ENCODE results near the gene COX17.

GRCh38 chr3:119636891-119637611, 40.2 kb downstream of the COX17 start:
- TF ChIP-seq CTCF (IDR thresholded peaks at IDR 0.05) (no peak), POLR2A (IDR thresholded peaks at IDR 0.05) (no peak), POLR2AphosphoS5 (IDR thresholded peaks at IDR 0.05) (no peak)
